DMS114 treated with DMSO at 0.1 percent for 48 hours (cell line): Measurements from ENCODE around the gene KRTCAP2.
"Not testable (repeated sequence)": the region's sequence is repeated elsewhere in the genome, so short reads cannot be mapped to it uniquely, and the experiment has no call there.

Experiments
- DNase-seq: peaks from one replicate; lab custom pipeline; 2025; ENCODE audit not compliant: unreplicated experiment; lab: John Stamatoyannopoulos, UW

Gene KRTCAP2

DNA sequence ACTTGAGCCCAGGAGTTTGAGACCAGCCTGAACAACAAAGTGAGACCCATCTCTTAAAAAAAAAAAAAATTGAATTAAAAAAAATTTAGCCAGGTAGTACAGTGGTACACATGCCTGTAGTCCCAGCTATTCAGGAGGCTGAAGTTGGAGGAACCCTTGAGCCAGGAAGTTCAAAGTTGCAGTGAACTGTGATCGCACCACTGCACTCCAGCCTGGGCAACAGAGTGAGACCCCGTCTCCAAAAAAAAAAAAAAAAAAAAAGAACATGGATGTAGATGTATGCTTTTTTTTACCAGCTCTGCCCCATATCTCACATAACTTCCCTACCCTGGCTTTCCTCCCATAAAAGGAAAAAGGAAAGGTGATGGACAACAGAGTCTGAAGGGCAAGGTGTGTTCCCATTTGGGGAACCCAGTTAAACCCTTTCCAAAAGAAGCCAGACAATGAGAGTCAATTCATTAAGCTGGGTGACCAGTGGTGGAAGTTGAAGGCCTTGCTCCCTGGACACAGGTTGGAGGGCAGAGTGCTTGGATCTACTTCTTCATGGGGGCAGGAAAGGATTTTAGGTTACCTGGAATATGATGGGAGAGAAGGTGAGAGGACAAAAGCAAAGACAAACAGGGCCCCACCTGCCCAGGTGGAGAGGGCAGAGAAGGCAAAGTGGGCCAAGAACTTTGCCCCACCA, 2.9 kb downstream of the KRTCAP2 start:
- no peak for DNase-seq

DNA sequence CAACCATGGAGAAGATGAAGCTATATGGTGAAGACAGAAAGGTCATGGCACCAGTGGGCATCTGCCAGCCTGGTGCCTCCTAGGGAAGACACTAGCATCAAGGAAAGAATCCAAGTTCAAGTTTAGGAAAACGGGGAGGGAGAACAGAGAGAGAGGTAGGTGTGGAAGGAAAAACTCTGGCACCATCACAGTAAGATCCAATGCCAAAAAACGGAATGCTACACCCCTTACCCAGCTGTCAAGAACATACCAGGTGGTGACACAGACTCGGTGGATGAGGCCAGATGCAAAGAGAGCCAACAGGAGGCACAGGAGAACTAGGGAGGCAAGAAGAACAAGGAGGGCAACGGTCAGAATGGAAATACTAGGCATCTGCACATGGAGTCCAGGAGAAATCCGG, 3.6 kb downstream of the KRTCAP2 start:
- DNase-seq = no peak

GRCh38 chr1:155168456-155169210, 4.5 kb downstream of the KRTCAP2 start:
- no peak for DNase-seq

GRCh38 chr1:155168105-155168445, 5.0 kb downstream of the KRTCAP2 start:
- not testable (repeated sequence) for DNase-seq

GRCh38 chr1:155167166-155168104, 5.7 kb downstream of the KRTCAP2 start:
- peak; percentile 82 for DNase-seq

GRCh38 chr1:155166471-155167165, 6.5 kb downstream of the KRTCAP2 start:
- DNase-seq = no peak

DNA sequence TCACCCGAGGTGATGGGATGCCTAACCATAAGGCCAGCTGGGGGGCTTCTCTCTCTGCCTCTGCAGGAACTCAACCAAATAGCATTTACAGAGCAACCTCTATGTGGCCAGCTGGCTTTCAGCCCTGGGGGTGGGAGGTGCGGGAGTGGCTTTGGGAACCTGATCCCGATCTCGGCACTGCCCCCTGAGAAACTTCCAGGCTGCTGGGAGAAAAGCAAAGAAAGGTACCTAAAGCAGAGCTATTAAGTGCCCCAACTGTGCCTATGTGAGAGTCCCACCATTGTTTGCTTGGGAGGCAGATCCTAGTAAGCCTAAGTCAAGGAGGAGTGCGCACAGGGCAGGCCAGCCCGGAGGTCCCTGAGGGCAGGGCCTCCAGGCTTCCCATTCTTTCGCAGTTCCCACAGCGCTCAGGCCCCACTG, 7.0 kb downstream of the KRTCAP2 start:
- DNase-seq = no peak

GRCh38 chr1:155164625-155165024, 8.5 kb downstream of the KRTCAP2 start:
- DNase-seq = not testable (repeated sequence)

DNA sequence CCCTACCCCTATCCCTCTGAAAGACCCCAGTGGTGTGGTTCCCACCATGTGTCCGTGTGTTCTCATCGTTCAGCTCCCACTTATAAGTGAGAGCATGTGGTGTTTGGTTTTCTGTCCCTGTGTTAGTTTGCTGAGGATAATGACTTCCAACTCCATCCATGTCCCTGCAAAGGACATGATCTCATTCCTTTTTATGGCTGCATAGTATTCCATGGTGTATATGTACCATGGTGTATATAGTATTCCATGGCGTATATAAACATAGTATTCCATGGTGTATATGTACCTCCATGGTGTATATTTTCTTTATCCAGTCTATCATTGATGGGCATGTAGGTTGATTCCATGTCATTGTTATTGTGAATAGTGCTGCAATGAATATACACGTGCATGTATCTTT, 9.3 kb downstream of the KRTCAP2 start:
- not testable (repeated sequence) for DNase-seq

DNA sequence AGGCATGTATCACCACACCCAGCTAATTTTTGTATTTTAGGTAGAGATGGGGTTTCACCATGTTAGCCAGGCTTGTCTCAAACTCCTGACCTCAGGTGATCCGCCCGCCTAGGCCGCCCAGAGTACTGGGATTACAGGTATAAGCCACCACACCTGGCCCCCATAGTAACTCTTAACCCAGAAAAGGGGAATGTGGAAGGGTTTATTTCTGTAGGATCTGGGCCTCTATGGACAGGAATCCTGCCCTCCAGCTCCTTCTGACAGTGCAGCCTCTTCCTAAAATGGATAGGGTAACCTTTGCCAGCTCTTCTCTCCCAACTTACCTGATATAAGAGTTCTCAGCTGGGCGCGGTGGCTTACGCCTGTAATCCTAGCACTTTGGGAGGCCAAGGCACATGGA, 10.5 kb downstream of the KRTCAP2 start:
- DNase-seq = not testable (repeated sequence)

DNA sequence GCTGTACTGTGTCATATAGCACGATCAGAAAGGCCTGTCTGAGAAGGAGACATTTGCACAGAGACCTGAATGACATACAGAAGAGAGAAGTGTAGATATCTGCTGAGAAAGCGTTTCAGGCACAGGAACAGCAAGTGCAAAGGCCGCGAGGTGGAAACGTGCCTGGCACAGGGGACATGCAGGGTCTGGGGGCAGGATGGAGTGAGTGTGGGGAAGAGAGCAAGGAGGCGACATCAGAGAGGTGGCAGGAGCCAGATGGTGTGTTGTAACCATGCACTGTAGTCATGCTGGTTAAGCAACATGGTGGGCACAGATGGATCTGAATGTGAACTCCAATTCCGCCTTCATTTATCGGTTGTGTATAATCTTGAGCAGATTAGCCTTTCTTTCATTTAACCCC, 13.0 kb downstream of the KRTCAP2 start:
- no peak for DNase-seq

- no peak for DNase-seq
These were observed 14.1 kb downstream of the KRTCAP2 start for GRCh38 chr1:155158991-155159390.

GRCh38 chr1:155155996-155156643, 17.0 kb downstream of the KRTCAP2 start:
- DNase-seq = not testable (repeated sequence)

DNA sequence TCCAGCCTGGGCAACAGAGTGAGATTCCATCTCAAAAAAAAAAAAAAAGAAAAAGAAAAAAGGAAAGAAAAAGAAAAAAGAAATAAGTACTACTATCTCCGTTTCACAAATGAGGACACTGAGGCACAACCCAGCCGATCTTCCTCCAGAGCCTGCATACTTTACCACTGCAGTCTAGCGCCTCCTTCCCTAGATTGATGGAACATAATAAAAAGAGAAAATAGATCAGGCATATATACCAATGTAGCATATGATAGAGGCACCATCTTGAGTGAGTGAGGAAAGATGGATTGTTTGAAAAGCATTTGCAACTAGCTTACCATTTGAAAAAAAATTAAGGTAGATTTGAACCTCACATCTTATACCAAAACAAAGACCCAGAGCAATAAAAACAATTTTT, 27.6 kb downstream of the KRTCAP2 start:
- DNase-seq = no peak

GRCh38 chr1:155141749-155142148, 31.4 kb downstream of the KRTCAP2 start:
- no peak for DNase-seq

GRCh38 chr1:155140630-155140953, 32.5 kb downstream of the KRTCAP2 start:
- DNase-seq = no peak

- DNase-seq = peak; percentile 86
These were observed 33.0 kb downstream of the KRTCAP2 start, which contains the start of gene DPM3 for GRCh38 chr1:155139895-155140629. DPM3 (minus strand) TSS chr1:155140531; CDS start chr1:155140240, 291 bp downstream.

DNA sequence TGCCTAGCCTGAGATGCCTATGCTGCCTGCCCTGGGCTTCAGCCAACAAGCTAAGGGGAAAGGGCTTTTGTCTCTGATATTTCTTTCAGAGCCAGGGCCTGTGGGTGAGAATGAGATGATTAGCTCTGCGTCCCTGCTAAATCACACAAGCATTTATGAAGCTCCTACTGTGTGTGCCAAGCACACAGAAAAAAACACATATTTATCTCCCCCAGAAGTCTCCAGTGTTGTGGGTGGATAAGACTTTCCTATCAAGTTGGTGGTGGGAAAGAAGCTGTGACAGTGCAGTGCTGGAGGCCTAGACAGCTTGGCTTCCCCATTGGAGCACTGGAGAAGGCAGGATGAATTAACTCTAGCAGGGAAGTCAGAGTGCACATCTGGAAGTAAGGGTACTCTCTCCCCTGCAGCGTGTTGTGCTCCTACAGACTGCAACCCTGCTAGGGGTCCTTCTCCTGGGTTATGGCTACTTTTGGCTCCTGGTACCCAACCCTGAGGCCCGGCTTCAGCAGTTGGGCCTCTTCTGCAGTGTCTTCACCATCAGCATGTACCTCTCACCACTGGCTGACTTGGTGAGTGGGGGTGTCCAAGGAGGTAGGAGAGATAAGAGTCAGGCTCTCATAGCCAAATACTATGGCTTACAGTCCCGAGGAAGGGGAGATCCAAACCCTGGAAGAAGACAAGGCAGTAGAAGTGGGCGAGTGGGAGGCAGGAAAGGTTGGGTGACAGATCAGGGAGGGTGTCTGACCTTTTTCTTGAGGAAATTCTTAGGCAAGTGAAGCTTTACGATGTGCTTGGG, 35.8 kb downstream of the KRTCAP2 start:
- no peak for DNase-seq

- DNase-seq = no peak
These were observed 36.4 kb downstream of the KRTCAP2 start for GRCh38 chr1:155136748-155137147.
